GM18520 (cell line): ENCODE data around the gene ACAN.

ENCODE experiments used
- ATAC-seq: cut with Tn5 transposase; IDR thresholded peaks from one replicate; pipeline ENCODE4 v1.9.1; 2021; ENCODE audit not compliant: unreplicated experiment

The ACAN gene

GRCh38 chr15:88800738-88801137 is 2.5 kb upstream of the ACAN start:
- no peak for ATAC-seq

GRCh38 chr15:88802250-88802990 is 816 bp upstream of the ACAN start:
- ATAC-seq: no peak

DNA sequence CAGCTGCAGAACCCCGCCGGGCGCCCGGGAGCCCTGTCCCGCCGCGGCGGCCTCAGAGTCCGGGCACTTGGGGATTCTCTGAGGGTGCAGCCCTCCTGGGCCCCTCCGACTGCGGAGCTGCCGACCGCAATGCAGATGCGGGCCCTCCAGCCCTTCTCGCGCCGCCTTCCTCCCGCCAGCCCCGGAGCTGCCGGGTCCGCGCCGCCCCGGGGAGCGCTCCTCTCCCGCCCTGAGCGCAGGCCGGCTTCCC is 320 bp upstream of the ACAN start:
- no peak for ATAC-seq

DNA sequence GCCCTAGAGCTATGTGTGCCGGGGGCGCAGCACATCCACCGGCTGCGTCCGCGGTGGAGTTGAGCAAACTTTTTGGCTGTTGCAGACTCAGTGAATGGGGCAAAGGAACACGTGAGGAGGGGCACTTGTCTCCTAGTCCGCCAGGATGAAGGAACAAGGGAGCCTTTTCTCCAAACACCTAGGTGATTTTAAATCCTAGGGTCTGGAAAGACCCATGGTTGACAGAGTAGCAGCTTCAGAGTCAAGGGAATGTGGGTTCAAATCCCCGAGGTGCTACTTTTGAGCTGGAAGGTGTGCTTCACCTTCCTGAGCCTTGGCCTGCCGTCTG is 648 bp downstream of the ACAN start:
- no peak for ATAC-seq

DNA sequence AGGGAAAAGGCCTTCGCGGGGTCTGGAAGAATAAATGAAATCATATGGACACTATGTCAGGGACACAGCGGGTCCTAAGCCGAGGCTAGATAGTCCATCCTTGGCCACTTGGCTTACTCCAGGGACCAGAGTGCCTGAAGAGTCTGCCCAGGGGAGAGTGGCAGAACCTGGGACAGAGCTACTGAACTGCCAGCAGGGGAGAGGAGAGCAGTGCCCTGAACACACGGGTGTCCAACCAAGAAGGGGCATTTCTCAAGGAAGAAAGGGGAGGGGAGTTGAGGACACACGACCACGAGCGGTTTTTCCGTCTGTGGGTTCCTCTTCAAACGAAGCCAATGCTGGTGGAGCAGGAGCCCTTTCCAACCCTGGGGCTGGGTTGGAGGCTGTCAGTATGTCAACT is 1.0 kb downstream of the ACAN start:
- ATAC-seq: no peak

- no peak for ATAC-seq
Measured at GRCh38 chr15:88805031-88805780, 2.0 kb downstream of the ACAN start.

DNA sequence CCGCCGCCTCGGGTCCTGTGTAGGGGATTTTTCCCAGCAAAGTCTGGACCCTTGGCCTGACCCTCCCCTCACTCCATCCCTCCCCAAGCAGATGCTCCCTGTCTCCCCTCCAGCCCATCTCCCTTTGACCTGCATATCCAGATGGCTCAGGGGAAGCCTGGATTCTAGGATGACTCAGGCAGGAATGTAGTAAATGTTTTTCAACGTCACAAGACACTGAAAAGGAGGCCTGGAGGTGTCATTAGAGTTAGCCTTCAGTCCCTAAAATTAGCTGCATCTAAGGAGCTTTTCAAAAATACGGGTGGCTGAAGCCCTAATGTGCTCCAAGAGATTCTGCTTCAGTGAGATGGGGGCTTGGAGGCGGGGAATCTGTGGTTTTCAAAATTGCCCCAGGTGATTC is 7.2 kb downstream of the ACAN start:
- no peak for ATAC-seq

- no peak for ATAC-seq
Measured at GRCh38 chr15:88812133-88812532, 8.9 kb downstream of the ACAN start.

GRCh38 chr15:88813960-88814359 is 10.7 kb downstream of the ACAN start:
- no peak for ATAC-seq

DNA sequence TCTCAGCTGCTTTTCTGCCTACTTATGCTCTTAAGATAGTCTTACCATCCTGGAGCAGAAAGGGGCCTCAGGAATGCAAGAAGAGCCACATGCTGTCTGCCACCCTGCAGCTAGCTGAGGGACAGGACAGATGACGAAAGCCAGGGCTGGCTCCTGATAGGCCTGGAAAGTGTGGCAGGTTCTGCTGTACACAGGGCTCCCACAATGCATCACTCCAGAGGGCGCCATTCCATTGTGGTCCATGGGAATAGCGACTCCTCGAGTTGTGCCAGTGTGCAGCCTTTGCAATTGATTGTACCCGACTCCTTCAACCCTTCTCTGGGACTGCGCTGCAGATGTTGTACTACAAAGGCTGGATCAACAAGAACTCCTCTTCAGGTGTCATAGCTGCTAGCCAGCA is 11.2 kb downstream of the ACAN start:
- no peak for ATAC-seq

DNA sequence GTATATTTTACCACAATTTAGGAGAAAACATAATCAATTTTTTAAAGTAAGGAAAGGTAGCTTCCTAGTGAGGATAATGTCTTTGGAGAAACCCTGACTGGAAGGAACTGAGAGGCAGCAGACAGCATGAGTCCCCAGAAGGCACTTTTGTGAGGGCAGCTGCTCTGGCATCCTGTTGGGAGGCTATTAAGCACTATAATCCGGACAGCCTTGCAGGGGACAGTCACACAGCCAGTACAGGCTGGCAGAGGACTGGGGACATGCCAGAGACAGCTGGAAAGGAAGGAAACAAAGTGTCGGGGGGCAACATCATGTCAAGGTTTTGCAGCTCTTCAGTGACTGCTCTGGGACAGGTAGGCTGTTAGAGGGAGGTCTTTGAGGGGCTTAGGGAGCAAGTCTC is 15.7 kb downstream of the ACAN start:
- no peak for ATAC-seq

DNA sequence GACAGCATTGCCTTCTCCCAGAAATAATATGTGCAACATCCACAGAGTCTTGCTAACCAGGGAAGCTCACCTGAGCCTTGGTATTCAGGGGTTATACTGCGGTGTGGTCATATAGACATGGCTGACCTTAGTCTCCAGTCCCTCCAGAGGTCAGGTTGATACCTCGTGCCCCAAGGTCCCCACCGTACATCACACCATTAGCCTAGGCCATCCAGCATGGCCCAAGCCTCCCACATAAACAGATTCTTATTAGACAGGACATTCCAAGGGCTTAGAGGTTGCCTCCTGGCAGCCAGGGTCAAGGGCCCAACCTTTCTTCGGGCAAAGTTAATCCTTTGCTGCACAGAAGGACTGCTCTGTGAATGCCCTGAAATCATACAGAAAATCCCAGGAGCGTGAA is 18.8 kb downstream of the ACAN start:
- ATAC-seq: no peak

- ATAC-seq: no peak
Measured at GRCh38 chr15:88828791-88829190, 25.6 kb downstream of the ACAN start.

DNA sequence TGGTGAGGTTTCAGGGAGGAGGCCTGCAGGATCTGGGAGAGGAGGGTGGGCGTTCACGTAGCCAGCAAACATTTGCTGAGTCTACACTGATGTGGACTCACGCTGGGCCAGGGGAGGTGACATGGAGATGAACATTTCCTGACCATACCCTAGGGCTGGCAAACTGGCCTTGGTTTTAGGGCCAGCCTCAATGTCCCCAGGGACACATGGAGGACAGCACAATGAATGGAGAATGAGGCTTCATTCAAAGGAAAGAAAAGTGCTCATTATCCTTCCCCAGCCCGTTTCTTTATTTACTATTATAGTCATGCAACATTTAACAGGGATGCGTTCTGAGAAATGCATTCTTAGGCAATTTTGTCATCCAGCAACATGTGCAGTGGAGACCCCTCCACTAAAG is 26.8 kb downstream of the ACAN start:
- ATAC-seq: no peak

DNA sequence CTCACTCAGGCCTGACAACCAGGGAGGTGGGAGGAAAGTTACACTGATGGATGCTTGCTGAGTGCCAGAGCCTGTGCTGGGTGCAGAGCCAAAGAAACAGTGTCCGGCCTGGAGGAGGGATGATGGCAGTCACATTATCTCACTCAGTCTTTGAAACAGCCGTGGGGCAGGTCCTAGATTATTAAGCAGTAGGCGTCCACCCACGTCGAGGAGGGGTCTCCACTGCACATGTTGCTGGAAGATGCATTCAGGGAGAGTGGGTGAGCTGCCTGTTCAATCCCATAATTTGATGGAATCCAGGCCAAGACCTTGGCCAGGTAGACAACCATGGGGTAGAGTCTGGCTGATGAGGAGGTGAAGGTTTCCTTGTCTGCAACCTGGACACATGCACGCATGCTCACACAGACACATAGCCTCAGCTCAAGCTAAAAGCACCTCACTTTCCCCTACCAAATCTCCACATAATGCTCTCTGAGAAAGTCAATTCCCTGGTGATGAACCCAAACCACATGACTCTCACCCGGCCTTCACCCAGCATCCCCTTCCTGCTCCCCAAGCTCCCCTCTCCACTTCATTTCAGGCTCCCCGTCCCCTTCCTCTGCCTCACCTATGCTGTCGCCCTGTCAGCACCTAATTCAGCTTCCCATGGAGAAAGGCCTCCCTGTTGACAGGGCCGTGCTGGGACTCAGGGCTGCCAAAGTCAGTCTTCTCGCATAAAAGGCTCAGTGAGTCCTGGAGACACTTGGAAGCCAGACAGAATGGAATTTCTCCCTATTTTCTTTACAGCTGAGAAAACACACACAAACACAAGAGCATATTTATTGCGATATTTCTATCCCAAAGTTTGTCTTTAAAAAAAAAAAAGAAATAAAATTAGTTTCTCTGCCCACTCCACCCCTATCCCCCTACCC is 29.8 kb downstream of the ACAN start:
- ATAC-seq: no peak

DNA sequence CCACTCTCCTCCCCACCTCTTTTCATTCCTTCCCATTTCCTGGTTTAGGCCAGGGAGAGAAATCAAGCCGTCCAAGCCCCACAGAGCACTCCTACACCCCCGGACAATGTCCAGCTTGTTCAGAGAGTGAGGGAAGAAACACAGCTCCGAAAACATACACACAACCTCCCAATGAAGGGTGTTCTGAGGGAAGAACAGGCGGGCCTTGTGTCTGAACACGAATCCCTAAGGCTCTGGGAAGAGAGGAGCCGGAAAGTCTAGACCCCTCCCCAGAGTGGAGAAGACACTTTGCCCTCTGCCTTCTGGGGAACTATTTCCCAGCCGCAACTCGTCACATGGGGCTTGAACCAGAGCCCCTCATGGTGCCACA is 30.5 kb downstream of the ACAN start:
- ATAC-seq: no peak

GRCh38 chr15:88834211-88834812 is 31.1 kb downstream of the ACAN start:
- ATAC-seq: no peak

DNA sequence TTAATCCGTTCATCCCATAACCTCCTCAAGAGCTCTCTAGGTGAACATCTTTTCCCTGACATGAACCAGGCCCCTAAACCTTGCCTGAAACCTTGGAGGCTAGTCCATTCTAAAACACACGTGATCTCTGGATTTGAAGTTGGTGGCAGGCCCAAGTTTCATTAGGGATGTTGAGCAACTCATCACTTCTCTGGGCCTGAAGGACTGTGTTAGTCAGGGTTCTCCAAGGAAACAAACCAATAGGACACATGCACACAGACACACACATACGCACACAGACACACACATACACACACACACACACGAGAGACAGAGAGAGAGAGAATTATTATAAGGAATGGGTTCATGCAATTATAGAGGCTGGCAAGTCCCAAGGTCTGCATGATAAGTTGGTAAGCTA is 31.9 kb downstream of the ACAN start:
- no peak for ATAC-seq

- ATAC-seq: no peak
Measured at GRCh38 chr15:88835646-88836045, 32.4 kb downstream of the ACAN start.

- ATAC-seq: no peak
Measured at GRCh38 chr15:88838667-88839066, 35.4 kb downstream of the ACAN start.

GRCh38 chr15:88839146-88839545 is 35.9 kb downstream of the ACAN start:
- ATAC-seq: no peak

- ATAC-seq: no peak
Measured at GRCh38 chr15:88839961-88840360, 36.7 kb downstream of the ACAN start.
